Measurements from ENCODE around the gene SNRPD2.

Gene SNRPD2

GRCh38 chr19:45711851-45712698 lies 20.3 kb upstream of the SNRPD2 start:
- TF ChIP-seq CTCF (IDR thresholded peaks at IDR 0.05; ENCODE audit: low read length) (no peak), EZH2 (IDR thresholded peaks at IDR 0.05; ENCODE audit: borderline replicate concordance, low read length) (no peak)
- Histone ChIP-seq H3K36me3 (ENCODE audit: insufficient read depth, low read length) (peaks cover 26% of the 10 kb centered on the region), H3K27me3 (ENCODE audit: insufficient read depth, low read length) (no peaks in the 10 kb centered on the region), H3K27ac (ENCODE audit: low read depth, low read length, poor library complexity, severe bottlenecking) (no peak overlapping the region), H3K9me3 (ENCODE audit: low read length) (no peaks in the 10 kb centered on the region), H3K79me2 (ENCODE audit: insufficient read depth, low read length) (peaks cover 21% of the 10 kb centered on the region), H2AFZ (ENCODE audit: low read length) (no peak overlapping the region), H3K4me2 (ENCODE audit: low read length) (no peak overlapping the region), H3K9me2 (ENCODE audit: low read depth, low read length) (no peaks in the 10 kb centered on the region), H4K20me1 (ENCODE audit: insufficient read depth, low read length) (no peaks in the 10 kb centered on the region), H3F3A (ENCODE audit: insufficient read depth, low read length) (peaks cover 10% of the 10 kb centered on the region; the same call in 1 of the 2 replicates), H3K4me3 (ENCODE audit: low read depth, low read length, poor library complexity, severe bottlenecking) (no peak overlapping the region), H3K4me1 (ENCODE audit: insufficient read depth, low read length, severe bottlenecking) (peaks cover 42% of the 10 kb centered on the region), H3K9ac (ENCODE audit: low read length) (no peak overlapping the region)

- Histone ChIP-seq H3K4me2 (ENCODE audit: low read length) (0 out of 2 replicates have a peak overlapping the region, but pooled peaks have one; percentile 5), H3K4me1 (ENCODE audit: insufficient read depth, low read length, severe bottlenecking) (peaks cover 46% of the 10 kb centered on the region), H3K79me2 (ENCODE audit: insufficient read depth, low read length) (peaks cover 8% of the 10 kb centered on the region), H3K9me2 (ENCODE audit: low read depth, low read length) (no peaks in the 10 kb centered on the region), H3F3A (ENCODE audit: insufficient read depth, low read length) (peaks cover 16% of the 10 kb centered on the region; the same call in 1 of the 2 replicates), H3K27me3 (ENCODE audit: insufficient read depth, low read length) (no peaks in the 10 kb centered on the region), H3K9ac (ENCODE audit: low read length) (no peak overlapping the region), H3K4me3 (ENCODE audit: low read depth, low read length, poor library complexity, severe bottlenecking) (no peak overlapping the region), H3K27ac (ENCODE audit: low read depth, low read length, poor library complexity, severe bottlenecking) (peak overlapping the region; percentile 46), H3K36me3 (ENCODE audit: insufficient read depth, low read length) (peaks cover 26% of the 10 kb centered on the region), H3K9me3 (ENCODE audit: low read length) (no peaks in the 10 kb centered on the region), H4K20me1 (ENCODE audit: insufficient read depth, low read length) (no peaks in the 10 kb centered on the region), H2AFZ (ENCODE audit: low read length) (no peak overlapping the region)
- no peak for TF ChIP-seq EZH2 (IDR thresholded peaks at IDR 0.05; ENCODE audit: borderline replicate concordance, low read length)
- TF ChIP-seq CTCF (IDR thresholded peaks at IDR 0.05; ENCODE audit: low read length): no peak
Observed at GRCh38 chr19:45710356-45711130, 18.8 kb upstream of the SNRPD2 start.

GRCh38 chr19:45705710-45706415 lies 14.1 kb upstream of the SNRPD2 start:
- peaks cover 16% of the 10 kb centered on the region; the same call in 1 of the 2 replicates for H3F3A ChIP-seq (ENCODE audit: insufficient read depth, low read length)
- no peaks in the 10 kb centered on the region for H3K27me3 ChIP-seq (ENCODE audit: insufficient read depth, low read length)
- H3K27ac ChIP-seq (ENCODE audit: low read depth, low read length, poor library complexity, severe bottlenecking): peak overlapping the region; percentile 92

More at GRCh38 chr19:45705710-45706415, 14.1 kb upstream of the SNRPD2 start:
- Histone ChIP-seq H2AFZ (ENCODE audit: low read length) (no peak overlapping the region), H3K79me2 (ENCODE audit: insufficient read depth, low read length) (no peaks in the 10 kb centered on the region), H4K20me1 (ENCODE audit: insufficient read depth, low read length) (no peaks in the 10 kb centered on the region), H3K4me2 (ENCODE audit: low read length) (no peak overlapping the region), H3K9me3 (ENCODE audit: low read length) (no peaks in the 10 kb centered on the region), H3K9me2 (ENCODE audit: low read depth, low read length) (no peaks in the 10 kb centered on the region), H3K4me3 (ENCODE audit: low read depth, low read length, poor library complexity, severe bottlenecking) (no peak overlapping the region), H3K4me1 (ENCODE audit: insufficient read depth, low read length, severe bottlenecking) (peaks cover 24% of the 10 kb centered on the region), H3K9ac (ENCODE audit: low read length) (no peak overlapping the region), H3K36me3 (ENCODE audit: insufficient read depth, low read length) (peaks cover 31% of the 10 kb centered on the region)
- no peak for TF ChIP-seq CTCF (IDR thresholded peaks at IDR 0.05; ENCODE audit: low read length)

Measured in OCI-LY1 (cell line).